ENCODE results near the gene GCNT3. TPM values are rescaled to one million over a fixed set of nuclear protein-coding genes. Genes with fewer than 3 reads are reported as not detected.

The GCNT3 gene
- total and polyA plus RNA-seq, 2 of the 8 experiments (the other 6 are each of a cell fraction or from before 2014, with no cell fraction given) = not detected

GRCh38 chr15:59596640-59597039 lies 14.9 kb upstream of the GCNT3 start:
- Histone ChIP-seq H2BK120ac (replicated peaks; ENCODE audit: low read depth, low read length) (no peak overlapping the region), H3K23ac (ENCODE audit: insufficient read length) (no peak overlapping the region), H3K4me1 (replicated peaks in 1 of 4; ENCODE audit: control insufficient read depth in 3 of 4, insufficient read depth in 4 of 4, low read length in 3 of 4) (no peaks in the 10 kb centered on the region), H2AFZ (ENCODE audit: low read length) (no peak overlapping the region), H3K9me3 (ENCODE audit: insufficient read depth in 2 of 2, low read depth in 1 of 2, low read length in 1 of 2) (no peaks in the 10 kb centered on the region), H3K4ac (replicated peaks; ENCODE audit: insufficient read length, low read depth, low read length) (no peak overlapping the region), H4K20me1 (replicated peaks in 1 of 2; ENCODE audit: control insufficient read depth in 1 of 2, insufficient read depth in 2 of 2, low read length in 2 of 2) (no peaks in the 10 kb centered on the region), H4K5ac (ENCODE audit: insufficient read length, low read depth, low read length) (no peak overlapping the region), H4K8ac (ENCODE audit: extremely low read depth, insufficient read depth, low read length) (no peak overlapping the region), H2AK5ac (ENCODE audit: low read depth, low read length) (no peak overlapping the region), H2BK5ac (ENCODE audit: low read depth, low read length) (no peak overlapping the region), H3K36me3 (ENCODE audit: control insufficient read depth in 2 of 4, insufficient read depth in 4 of 4, low read length in 3 of 4) (no peaks in the 10 kb centered on the region), H3K18ac (ENCODE audit: extremely low read depth, low read length) (no peak overlapping the region), H2BK12ac (ENCODE audit: low read depth, low read length) (no peak overlapping the region), H3K79me2 (ENCODE audit: control insufficient read depth in 1 of 2, insufficient read depth in 2 of 2, low read length in 2 of 2) (no peaks in the 10 kb centered on the region), H3K23me2 (ENCODE audit: low read depth, low read length) (no peaks in the 10 kb centered on the region), H3K4me3 (ENCODE audit: extremely low read depth in 1 of 4, insufficient read depth in 2 of 4, low read depth in 3 of 4, low read length in 4 of 4) (no peak overlapping the region), H3K27ac (ENCODE audit: low read depth, low read length) (no peak overlapping the region), H4K91ac (replicated peaks; ENCODE audit: insufficient read length, low read length) (no peak overlapping the region), H2BK20ac (ENCODE audit: low read length) (no peak overlapping the region), H2BK15ac (ENCODE audit: low read length) (no peak overlapping the region), H3K9ac (replicated peaks in 1 of 4; ENCODE audit: extremely low read depth in 1 of 4, low read depth in 3 of 4, low read length in 3 of 4) (no peak overlapping the region), H3K56ac (replicated peaks; ENCODE audit: insufficient read length, low read depth, low read length) (no peak overlapping the region), H3K14ac (ENCODE audit: insufficient read length) (no peak overlapping the region), H3K4me2 (ENCODE audit: insufficient read depth in 1 of 2, low read depth in 2 of 2, low read length in 2 of 2) (no peak overlapping the region), H3K27me3 (replicated peaks in 1 of 4; ENCODE audit: control insufficient read depth in 3 of 4, extremely low read depth in 1 of 4, insufficient read depth in 3 of 4, low read length in 3 of 4) (no peaks in the 10 kb centered on the region), H3K79me1 (ENCODE audit: low read depth, low read length) (no peaks in the 10 kb centered on the region)
- FAIRE-seq = no peak
- ChIA-PET POLR2A (ENCODE audit: partially characterized antibody) (interaction anchor here (0.6 kb wide), 1 partner anchor 45 kb away, joined by 4 read pairs; no protein-coding TSS in a partner anchor), CTCF (ENCODE audit: partially characterized antibody) (interaction anchor here (0.6 to 2.9 kb wide), 4 partner anchors 9 to 34 kb away, joined by 3 to 7 read pairs (median 4); no protein-coding TSS in a partner anchor)
- DNase-seq (ENCODE audit: low read depth in 1 of 2, low spot score in 2 of 2) = no peak
- TF ChIP-seq TAF1 (IDR thresholded peaks at IDR 0.05; ENCODE audit: low read depth, low read length) = no peak
- no peak for TF ChIP-seq KDM4A (IDR thresholded peaks at IDR 0.05; ENCODE audit: low read depth, low read length, severe bottlenecking)
- TF ChIP-seq RBBP5 (IDR thresholded peaks at IDR 0.05; ENCODE audit: borderline replicate concordance, low read depth, low read length) = no peak
- no peak for TF ChIP-seq GABPA (IDR thresholded peaks at IDR 0.05; ENCODE audit: borderline replicate concordance, insufficient read depth, low read length)
